ENCODE measurements around the gene NCKAP5. TPM values are rescaled to one million over a fixed set of nuclear protein-coding genes. Genes with fewer than 3 reads are reported as not detected.

NCKAP5 gene
- total and polyA plus RNA-seq, 2 of the 13 experiments (the other 11 are each of a cell fraction or from before 2014, with no cell fraction given), result 0.01 TPM; not detected in 1

- ChIA-PET POLR2A (no interaction called here), CTCF (ENCODE audit: low intra/inter-chr PET ratio, low total read pairs) (no interaction called here)
- Histone ChIP-seq H3K4me3 (replicated peaks in 1 of 3; ENCODE audit: insufficient read depth in 1 of 3, low read depth in 2 of 3, low read length in 3 of 3) (peak overlapping the region in 2 of 3 experiments; percentile 6 to 17; a peak in 2 of 6 replicates), H3K4me2 (ENCODE audit: low read depth, low read length) (peak overlapping the region; percentile 63), H4K20me1 (ENCODE audit: insufficient read depth, low read length) (no peaks in the 10 kb centered on the region), H2AFZ (ENCODE audit: low read length) (no peak overlapping the region), H3K4me1 (ENCODE audit: insufficient read depth, low read length) (peaks cover 22% of the 10 kb centered on the region), H3K36me3 (replicated peaks in 1 of 2; ENCODE audit: control insufficient read depth in 1 of 2, insufficient read depth in 2 of 2, low read length in 2 of 2) (no peaks in the 10 kb centered on the region), H3K79me2 (ENCODE audit: insufficient read depth, low read length) (no peaks in the 10 kb centered on the region), H3K9me3 (ENCODE audit: low read length) (no peaks in the 10 kb centered on the region), H3K27ac (ENCODE audit: extremely low read length, insufficient read depth, low read length) (peak overlapping the region; percentile 51), H3K9ac (ENCODE audit: insufficient read depth, low read depth, low read length) (no peak overlapping the region; the same call in 1 of the 2 replicates), H3K27me3 (ENCODE audit: control insufficient read depth in 1 of 2, insufficient read depth in 2 of 2, low read length in 2 of 2) (no peaks in the 10 kb centered on the region)
- 3% methylated on average over 6 of the region's 6 CpGs for WGBS (ENCODE audit: low lambda C conversion rate)
- ATAC-seq (peak; percentile 99), DNase-seq (ENCODE audit: low spot score) (peak; percentile 67), FAIRE-seq (peak; percentile 87)
- intact Hi-C loops (cut with micrococcal nuclease; ENCODE audit: unreplicated experiment) (no loop called here), in situ Hi-C loops (cut with HindIII; ENCODE audit: extremely low pct_ligation_motif_present, low pct_unique_long_range_greater_than_20kb) (no loop called here)
- BruUV-seq (replicated peaks), result no TSS peak
- TF ChIP-seq ZNF343 (CRISPR knock-in tag; IDR thresholded peaks at IDR 0.05) (no peak), ZNF567 (CRISPR knock-in tag; IDR thresholded peaks at IDR 0.05; ENCODE audit: borderline replicate concordance) (no peak), PATZ1 (CRISPR knock-in tag; IDR thresholded peaks at IDR 0.05) (no peak), ATF7-NPFF (CRISPR knock-in tag; IDR thresholded peaks at IDR 0.05; ENCODE audit: low read depth) (no peak), SRY (CRISPR knock-in tag; IDR thresholded peaks at IDR 0.05) (no peak), ZBTB39 (CRISPR knock-in tag; IDR thresholded peaks at IDR 0.05) (no peak), HMG20B (CRISPR knock-in tag; conservative IDR thresholded peaks at IDR 0.05) (no peak), RAD51 (IDR thresholded peaks at IDR 0.05; ENCODE audit: borderline replicate concordance) (no peak), IRX3 (CRISPR knock-in tag; IDR thresholded peaks at IDR 0.05; ENCODE audit: borderline replicate concordance, low read depth) (no peak), ZGPAT (CRISPR knock-in tag; IDR thresholded peaks at IDR 0.05) (no peak), ZNF646 (CRISPR knock-in tag; IDR thresholded peaks at IDR 0.05) (no peak)
Observed at GRCh38 chr2:132632000-132632649, 936.1 kb downstream of the NCKAP5 start.

Measured in HepG2 (cell line).